GM21360 (cell line): ENCODE measurements around the gene TSPAN9.

Source experiments
- ATAC-seq: cut with Tn5 transposase; IDR thresholded peaks from one replicate; pipeline ENCODE4 v1.9.1; 2021; ENCODE audit warnings: mild to moderate bottlenecking, moderate library complexity; ENCODE audit not compliant: unreplicated experiment

The TSPAN9 gene

GRCh38 chr12:3241621-3242020 is 164.4 kb downstream of the TSPAN9 start:
- ATAC-seq, result no peak

DNA sequence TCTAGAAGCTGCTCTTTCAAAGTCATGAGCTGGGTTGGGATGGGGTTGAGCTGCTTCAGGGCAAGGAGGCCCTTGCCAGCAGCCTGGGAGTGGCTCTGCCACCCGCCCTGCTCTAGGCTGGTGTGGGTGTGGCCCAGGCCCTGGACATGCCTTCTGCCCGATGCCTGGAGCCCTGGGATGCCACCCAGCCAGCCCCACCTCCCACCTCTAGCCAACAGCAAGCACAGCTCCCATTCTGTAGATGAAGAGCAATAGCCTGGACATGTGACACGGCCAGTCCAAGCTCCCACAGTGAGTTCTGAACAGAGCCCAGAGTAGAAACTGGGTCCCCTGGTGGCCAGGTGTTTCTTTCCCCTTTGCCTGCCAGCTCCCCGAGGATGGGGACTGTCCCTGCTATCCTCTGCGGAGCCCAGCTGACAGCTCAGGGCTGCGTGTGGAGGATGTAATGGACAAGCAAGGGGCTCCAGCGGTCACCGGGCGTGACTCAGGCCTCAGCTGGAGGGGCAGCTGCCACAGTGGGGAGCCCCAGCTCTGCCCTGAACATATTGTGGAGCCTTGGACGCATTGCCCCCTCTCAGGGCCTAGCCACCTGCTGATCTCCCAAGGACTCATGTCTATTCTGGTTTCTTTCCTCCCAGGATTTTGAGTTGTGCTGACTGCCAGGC is 165.2 kb downstream of the TSPAN9 start:
- no peak for ATAC-seq

DNA sequence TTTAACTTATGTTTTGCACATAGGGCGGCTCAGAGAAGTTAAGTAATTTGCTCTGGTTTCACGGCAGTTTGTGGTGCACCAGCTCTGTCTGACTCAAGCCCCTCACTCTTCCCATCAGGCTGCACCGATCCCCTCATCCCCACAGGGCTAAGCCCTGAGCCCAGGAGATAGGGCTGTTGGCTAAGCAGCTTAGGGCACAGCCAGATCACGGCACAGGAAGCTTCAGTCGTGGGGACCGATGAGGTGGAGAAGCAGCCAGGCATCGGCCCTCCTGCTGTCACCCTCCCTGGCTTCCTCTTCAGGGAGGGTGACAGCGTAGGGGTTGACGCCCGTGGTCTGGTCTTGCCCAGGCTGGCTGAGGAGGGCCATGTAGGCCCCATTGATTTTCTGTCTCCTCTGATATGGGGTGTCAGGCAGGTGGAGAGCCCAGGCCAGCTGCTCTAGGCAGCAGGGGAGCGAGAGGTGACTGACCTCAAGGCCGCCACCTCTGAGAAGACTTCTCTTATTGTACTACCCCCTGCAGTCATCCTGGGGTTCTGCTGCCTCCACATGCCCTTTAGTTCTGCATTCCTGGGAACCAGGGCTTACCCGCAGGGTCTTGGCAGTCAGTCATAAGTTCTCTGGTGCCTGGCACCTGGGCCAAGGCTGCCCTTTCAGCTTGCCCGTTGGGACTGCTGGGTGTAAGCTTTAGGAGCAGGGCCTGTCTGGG is 166.4 kb downstream of the TSPAN9 start:
- ATAC-seq, result no peak

DNA sequence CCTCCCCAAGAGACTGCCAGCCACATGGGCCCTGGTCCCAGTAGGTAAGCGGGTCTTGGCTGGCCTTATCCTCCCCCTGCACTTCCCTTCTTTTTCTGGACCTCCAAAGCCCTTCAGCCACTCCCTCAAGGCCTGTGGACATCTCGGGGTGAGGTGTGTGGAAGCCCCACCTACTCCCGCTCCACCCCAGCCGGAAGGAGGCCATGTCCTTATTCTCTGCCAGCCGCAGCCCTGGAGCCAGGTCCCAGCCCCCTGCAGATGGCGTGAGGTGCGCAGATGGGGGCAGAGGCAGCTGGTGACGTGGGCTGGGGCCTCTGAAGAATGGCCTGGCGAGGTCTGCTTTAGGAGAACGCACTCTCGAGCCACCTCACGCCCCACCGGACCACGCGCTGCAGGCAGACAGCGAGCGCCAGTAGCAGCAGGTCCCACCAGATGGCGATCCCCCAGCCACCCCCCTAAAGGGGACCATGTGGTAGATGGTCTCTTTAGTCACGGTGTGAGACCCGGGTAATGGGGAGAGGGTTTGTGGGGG is 167.1 kb downstream of the TSPAN9 start:
- no peak for ATAC-seq

DNA sequence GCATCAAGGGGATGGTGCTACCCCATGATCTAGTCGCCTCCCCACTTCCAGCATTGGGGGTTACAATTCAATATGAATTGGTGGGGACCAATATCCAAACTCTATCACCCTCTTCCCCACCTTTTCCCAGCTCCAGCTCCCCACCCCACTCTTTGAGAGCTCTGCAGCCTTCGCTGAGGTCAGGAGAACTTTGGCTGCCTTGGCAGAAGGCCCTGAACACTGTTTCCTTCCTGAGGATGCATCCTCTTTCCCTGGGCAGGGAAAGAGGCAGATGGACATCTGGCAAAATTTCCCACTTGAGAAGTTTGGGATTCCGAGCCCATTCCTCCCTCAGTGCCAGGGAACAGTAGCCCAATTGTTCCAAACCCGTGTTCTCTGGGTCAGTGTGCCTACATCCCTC is 169.1 kb downstream of the TSPAN9 start:
- no peak for ATAC-seq

DNA sequence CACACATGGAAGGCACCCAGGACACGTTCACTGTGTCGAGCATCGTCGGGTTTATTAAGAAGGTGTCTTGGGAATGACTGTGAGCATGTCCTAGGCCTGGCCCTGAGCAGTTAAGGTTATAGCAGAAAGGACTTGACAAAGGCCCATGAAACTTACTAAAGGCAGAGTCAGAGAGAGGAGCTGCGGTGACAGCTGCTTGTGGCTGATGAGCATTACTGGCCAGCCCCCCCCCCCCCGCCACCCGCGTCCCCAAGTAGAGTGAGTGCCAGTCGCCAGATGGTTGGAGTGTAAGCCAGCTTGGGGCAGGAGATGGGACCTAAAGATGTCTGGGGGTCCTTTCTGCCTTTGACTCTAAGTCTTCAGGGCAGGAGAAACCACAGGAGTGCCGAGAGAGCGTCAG is 169.9 kb downstream of the TSPAN9 start:
- no peak for ATAC-seq

DNA sequence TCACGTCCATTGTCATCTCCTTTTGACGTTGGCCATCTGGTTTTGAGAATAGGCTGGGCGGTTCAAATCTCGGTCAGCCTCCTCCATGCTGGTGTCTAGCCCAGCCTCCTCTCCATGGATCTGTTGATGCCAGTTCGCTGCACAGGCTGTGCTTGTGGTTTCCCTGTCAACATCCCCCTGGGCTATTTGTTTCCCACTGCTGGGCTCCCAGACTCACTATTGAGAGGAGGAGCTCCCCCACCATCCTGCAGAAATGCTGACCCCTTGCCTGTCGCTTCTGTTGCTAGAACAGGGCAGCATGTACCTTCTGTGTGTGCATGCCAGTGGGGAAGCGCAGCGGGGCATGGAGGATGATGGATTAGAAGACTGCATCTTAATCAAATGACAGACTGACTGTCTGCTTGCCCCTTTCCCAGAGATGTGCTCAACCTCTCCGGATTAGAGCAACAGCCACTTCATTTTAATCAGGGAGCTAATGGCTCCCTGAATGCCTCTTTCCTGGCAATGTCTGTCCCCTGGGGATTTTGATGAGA is 170.5 kb downstream of the TSPAN9 start:
- ATAC-seq, result no peak

- no peak for ATAC-seq
These were observed 172.1 kb downstream of the TSPAN9 start for GRCh38 chr12:3249081-3249800.

GRCh38 chr12:3250034-3250433 is 172.9 kb downstream of the TSPAN9 start:
- ATAC-seq, result no peak

- no peak for ATAC-seq
These were observed 173.4 kb downstream of the TSPAN9 start for GRCh38 chr12:3250576-3250975.

DNA sequence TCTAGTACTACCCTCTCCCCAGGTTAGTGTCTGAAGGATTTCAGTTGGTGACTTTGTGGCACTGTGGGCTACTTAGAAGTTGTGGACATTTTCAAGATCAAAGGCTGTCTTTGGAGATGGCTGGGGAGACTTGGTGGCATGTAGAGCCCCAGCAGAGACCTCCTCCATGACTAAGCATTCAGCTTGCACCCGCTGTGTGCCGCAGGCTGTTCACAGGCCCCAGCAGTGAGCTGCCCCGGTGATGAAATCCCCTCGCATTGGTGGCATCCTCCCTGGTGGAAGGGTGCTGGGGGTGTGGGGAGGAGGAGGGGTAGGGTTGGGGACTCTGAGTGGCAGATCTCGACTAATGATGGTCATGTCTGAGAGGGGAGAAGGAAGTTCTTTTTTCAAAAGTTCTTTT is 173.9 kb downstream of the TSPAN9 start:
- ATAC-seq, result no peak

DNA sequence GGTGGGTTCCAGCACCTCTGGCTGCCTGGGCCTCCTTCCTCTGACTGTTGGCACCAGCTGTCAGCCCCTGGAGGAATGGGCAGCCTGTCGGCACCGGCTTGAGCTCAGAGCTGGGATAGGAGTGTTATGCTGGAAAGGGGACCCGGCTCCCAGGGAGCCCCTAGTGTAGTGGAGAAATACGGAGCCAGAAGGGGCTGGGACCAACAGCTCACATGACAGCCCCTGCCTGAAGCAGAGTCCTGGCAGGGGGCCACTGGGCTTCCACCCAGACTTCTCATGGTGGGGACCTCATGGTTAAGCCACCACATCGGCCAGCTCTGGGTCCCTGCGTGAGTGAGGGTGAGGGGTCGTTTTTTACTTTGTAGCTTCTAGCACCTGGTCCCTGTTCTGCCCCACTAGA is 174.5 kb downstream of the TSPAN9 start:
- ATAC-seq, result no peak

GRCh38 chr12:3252450-3252891 is 175.3 kb downstream of the TSPAN9 start:
- no peak for ATAC-seq

GRCh38 chr12:3253682-3254275 is 176.6 kb downstream of the TSPAN9 start:
- ATAC-seq, result no peak

DNA sequence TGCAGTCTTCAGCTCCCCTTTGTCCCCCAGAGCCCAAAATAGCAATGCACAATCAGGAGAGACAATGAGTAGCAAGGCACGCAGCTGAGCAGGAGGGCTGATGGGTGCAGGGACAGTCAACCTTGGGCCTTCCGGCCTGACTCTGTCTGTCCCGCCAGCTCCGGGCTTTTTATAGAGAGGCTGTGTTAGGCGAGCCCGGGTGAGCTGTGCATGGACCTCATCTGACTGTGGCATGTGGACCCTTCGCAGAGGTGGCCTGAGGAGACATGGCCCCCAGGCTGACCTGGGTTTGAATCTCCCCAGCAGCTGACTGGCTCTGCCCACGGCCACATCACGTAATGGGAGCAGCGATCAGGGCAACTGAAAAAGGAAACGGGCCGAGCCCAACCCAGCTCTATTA is 177.9 kb downstream of the TSPAN9 start:
- no peak for ATAC-seq

DNA sequence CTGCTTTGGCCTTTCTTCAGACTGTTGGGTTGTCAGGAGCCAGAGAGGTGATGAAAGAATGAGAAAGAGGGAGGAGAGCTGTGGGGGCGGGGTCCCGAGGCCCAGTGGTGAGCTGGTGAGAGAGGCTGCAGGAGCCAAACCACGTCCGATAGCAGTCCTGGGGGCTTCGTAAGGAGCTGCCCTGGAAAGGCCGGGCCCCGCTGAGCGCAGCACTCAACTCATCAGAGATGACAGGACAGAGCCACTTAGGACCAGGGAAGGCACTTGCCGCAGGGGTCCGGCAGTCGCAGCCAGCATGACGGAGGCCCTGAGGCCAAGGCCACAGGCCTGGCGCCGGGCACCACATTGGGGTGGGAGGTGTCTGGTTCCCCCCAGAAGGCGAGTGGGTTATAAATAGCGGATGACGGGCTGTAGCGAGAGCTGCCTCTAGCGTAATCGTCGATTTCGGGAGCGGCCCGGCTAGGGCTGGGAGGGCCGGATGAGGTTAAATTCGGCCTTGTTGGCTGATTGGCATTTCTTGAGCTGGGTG is 179.0 kb downstream of the TSPAN9 start:
- no peak for ATAC-seq

DNA sequence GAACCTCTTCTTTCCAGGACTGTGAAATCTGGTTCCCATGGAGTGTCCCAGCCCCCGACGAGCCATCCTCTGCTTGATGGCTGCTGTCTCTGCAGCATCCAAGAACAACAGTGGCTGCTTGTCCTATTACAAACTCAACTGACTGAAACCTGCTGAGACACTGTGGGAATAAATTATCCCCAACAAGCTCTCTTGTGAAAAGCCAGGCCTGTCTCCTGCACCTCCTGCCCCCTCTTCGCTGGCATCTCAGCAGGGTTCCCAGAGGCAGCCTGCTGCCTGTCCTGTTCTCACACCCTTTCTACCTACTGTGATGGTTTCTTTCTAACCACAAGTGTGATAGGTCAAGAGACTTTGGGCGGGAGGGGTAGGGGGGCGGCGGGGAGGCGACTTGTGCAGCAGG is 180.2 kb downstream of the TSPAN9 start:
- no peak for ATAC-seq

- ATAC-seq, result no peak
These were observed 182.8 kb downstream of the TSPAN9 start for GRCh38 chr12:3259973-3260372.

DNA sequence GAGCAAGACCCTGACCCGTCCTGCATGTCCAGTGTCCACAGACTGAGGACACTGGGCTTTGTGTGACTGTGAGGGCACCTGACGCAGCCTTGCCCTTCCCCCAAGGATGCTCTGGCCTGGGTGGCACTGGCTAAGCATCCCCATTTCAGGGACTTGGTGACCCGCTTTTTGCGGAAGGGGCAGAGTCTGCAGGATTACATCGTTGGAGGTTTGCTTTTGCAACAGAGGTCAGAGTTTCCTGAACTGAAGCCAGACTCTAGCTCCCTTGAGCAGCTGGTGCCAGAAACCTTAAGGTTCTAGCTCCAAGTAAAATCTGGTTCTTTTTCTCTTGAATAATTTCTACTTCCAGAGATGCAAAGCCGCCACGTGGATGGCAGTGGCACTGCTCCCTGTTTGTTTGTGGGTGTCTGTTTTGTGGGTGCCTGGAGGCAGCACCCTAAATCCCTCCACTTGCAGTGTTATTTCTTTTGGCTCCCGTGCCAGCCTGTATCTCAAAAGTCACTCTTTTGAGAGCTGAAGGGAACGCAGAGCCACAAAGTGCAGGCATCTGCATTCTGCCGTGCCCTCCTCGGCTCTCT is 184.7 kb downstream of the TSPAN9 start:
- no peak for ATAC-seq

DNA sequence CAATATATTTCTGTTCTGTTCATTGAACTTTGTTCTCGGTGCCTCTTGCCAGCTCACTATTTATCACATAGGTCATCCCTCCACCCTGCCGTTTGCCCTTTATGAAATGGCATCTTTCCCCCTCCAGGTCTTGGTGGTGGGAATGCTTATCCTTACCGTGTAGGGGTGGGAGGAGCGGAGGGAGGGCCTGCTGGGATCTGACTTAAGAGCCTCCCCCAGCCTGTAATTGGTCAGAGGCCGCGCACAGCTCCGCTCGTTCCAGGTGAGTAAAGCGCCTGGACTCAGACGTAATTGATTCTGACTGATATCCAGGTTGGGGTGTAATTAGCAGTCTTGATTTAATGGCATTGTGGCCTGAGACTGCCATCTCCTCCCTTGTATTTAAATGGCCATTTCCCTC is 185.3 kb downstream of the TSPAN9 start:
- ATAC-seq, result no peak

DNA sequence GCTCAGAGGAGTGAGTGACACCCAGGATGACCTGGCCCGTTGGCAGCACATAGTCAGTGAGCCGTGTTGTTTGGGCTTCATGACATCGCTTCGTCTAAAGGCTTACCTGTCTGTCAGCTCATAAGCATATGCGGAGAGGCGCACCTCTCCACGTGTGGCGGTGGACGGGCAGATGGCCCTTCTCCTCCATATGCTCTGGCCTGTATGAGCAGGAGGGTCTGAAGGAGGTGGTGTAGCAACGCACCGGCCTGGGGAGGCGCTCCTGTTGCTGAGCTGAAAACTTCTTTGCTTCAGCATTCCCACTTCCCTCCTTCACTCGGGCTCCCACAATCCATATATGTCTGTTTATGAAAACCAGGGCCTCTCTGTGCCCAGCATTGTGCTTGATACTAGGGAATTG is 186.1 kb downstream of the TSPAN9 start:
- ATAC-seq, result no peak
